ENCODE data around the gene RFX6.

The RFX6 gene

DNA sequence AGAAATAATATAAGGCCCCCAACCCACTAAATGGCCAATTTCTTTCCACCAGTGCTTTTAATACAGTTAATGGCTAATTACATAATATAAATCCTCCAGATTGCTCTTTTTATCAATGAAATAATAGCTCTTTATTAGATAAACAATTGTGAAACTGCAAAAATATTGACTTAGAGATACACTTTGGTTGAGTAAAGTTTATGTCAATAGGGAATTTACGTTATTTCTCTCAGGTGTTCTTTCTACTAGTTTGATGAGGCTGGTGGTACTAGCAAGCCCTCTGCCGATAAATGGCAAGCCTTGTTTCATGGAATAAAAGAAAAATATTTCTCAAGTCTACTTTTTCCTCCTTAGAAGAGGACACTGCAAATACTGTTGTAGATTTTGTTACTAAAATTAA, 18.9 kb downstream of the RFX6 start:
- DNase-seq (ENCODE audit: low spot score) = no peak

DNA sequence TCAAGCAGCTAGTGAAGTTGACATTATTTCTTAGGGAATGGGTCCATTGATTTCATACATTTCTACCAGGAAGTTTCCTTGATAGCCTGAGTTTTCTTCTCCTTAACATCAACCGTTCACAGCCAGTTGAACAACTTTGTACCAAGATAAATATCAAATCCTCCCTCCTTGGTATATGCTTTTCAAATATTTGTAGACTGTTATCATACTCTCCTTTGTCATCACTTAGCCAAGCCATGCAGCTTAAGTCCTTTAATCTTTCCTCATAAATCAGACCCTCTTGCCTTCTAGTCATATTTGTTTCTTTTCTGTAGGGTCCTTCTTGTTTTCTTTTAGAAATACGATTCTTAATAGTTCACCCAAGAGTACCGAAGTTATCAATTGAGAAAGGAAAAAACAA, 25.6 kb downstream of the RFX6 start:
- DNase-seq (ENCODE audit: low spot score) = no peak

- no peak for DNase-seq (ENCODE audit: low spot score)
Observed at GRCh38 chr6:116922853-116923548, 46.0 kb downstream of the RFX6 start.

- DNase-seq (ENCODE audit: low spot score) = no peak
Observed at GRCh38 chr6:116924245-116924644, 47.2 kb downstream of the RFX6 start.

DNA sequence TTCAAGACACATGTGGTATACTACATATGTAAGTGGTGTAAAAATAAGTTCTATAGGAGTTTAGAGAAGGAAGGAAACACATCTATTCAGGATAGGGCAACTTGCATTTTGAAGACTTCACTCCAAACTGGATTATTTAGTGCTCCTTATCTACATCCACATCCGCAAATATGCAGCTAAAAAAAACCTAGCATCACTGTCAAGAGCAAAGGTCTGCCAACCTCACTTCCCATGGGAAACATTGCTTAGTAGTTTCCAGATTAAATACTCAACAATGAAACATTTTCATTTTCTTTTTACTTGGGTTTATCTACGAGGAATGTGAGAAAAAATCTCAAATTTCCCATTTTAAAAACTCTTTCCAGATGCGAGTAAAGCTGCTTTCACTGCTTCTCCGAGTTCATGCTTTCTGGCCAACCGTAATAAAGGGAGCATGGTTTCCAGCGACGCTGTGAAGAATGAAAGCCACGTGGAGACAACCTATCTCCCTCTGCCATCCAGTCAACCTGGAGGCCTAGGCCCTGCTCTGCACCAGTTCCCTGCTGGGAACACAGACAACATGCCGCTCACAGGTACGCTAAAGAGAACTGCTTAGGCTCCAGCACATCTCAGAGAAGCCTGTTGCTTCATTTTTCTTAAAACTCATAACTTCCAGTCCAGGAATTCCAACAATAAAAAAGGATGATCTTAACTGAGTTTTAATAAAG, 48.2 kb downstream of the RFX6 start:
- DNase-seq (ENCODE audit: low spot score) = no peak

GRCh38 chr6:116928677-116929076, 51.6 kb downstream of the RFX6 start:
- DNase-seq (ENCODE audit: low spot score) = no peak

GRCh38 chr6:116929825-116930224, 52.8 kb downstream of the RFX6 start:
- DNase-seq (ENCODE audit: low spot score) = no peak

DNA sequence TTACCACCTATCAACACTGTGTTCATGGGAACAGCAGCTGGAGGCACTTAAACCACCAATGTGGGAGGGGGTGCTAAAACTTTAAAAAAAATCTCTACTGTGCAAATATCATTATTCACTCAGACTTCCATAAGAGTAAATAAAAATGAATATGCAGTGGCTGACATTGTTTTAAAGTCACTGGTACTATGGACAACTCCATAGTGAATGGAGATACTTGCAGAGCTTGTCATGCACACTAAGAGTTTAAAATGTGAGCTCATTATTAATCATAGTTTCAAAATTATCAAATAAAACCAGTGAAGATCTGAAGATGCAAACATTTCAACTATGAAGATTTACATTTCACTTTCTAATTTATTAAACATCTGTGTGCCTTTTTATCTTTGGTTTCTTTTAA, 54.4 kb downstream of the RFX6 start:
- no peak for DNase-seq (ENCODE audit: low spot score)

DNA sequence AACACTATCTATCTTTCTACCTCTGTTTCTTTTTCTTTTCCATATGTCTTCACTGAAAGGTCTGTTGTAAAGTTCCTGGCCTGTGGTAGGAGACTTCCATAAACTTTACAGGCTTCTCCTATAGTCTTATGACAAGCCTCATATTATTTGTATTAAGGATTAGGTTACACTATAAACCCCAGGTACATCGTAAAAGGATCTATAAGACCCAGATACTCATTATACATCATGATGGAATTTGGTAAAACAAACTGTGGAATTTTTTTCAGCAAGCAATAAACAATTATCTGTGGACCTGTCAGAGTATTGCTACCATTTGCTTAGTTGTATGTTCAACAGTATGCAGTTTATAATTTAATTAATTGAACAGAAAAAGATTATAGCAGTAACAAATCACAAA, 55.5 kb downstream of the RFX6 start:
- DNase-seq (ENCODE audit: low spot score) = no peak

- DNase-seq (ENCODE audit: low spot score) = no peak
Observed at GRCh38 chr6:116933485-116933884, 56.4 kb downstream of the RFX6 start.

DNA sequence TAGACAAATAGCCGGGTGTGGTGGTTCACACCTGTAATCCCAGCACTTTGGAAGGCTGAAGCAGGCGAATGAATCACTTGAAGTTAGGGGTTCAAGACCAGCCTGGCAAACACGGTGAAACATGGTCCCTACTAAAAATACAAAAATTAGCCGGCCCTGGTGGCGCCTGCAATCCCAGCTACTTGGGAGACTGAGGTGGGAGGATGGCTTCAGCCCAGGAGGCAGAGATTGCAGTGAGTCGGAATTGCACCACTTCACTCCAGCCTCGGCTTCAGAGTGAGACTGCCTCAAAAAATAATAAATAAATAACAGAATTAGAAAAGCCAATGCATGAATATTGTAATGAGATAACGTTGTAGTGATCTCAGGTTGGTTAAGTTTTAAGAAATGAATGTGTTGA, 61.3 kb downstream of the RFX6 start:
- no peak for DNase-seq (ENCODE audit: low spot score)

- no peak for DNase-seq (ENCODE audit: low spot score)
Observed at GRCh38 chr6:116941727-116942126, 64.7 kb downstream of the RFX6 start.

DNA sequence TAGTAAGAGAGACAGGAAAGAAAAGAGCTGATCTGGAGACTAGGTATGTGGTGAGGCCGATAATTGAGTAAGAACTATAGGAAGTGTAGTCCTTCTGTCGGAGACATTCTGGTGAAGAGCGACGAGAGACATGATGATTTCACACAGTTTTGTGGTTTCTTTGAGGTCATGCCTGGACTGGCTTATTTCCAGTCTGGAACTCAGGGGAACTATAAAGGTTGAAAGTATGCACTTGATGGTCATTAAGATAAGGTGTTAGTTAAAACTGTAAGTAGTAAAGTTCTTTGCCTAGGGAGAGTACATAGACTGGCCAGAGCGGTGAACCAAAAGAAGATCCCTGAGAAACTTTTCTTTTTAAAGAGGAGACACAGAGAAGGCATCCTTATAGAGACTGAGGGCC, 68.8 kb downstream of the RFX6 start:
- no peak for DNase-seq (ENCODE audit: low spot score)

DNA sequence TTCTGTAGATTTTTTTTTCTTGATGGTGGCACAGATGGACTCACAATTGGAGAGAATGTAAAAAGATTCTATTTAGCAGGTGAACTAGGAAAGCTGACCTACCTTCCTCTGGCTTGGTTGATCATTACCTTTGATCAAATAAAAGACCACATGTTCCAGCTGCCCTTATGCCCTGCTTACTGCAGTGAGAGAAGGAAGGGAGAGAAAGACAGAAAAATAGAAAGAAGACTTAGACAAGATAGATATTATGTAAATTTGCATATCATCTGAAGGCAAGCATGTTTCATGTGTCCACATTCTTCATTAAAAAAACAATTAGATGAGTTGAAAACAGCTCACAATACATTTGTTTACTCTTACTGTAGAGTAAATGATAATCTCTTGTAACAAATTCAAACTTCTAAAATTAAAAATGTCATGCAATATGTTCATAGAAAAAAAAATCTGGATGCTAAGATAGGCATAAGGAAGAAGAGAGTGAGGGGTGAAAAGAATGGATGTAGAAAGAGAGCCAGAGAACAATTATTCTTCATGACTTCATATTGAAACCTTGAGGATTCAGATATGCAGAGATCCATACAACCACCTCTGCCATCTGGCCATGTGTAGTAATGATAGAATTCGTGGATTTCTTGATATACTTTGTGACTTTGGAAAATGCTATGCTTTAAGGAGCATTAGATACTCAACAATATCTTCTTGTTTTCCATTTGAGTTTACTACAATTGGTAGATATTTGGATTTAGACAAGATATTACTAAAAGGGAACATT, 71.7 kb downstream of the RFX6 start:
- no peak for DNase-seq (ENCODE audit: low spot score)

- DNase-seq (ENCODE audit: low spot score) = no peak
Observed at GRCh38 chr6:116949964-116950363, 72.9 kb downstream of the RFX6 start.

DNA sequence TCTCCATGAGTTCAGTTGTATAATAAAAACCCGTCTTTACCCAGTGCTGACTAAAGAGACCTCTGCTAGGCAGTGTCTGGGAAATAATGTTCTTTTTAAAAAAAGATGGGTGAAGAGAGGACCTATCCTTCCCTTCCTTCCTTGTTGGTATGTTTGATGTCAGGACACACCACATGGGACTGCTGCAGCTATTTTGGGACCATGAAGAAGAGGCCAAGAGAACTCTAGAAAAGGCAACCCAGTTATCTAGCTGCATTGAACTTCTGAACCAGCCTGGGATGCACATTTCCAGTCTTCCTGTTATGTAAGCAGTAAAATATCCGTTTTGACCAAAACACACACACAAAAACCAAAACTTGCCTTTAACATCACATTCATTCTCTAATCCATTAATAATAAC, 77.3 kb downstream of the RFX6 start:
- DNase-seq (ENCODE audit: low spot score) = no peak

- no peak for DNase-seq (ENCODE audit: low spot score)
Observed at GRCh38 chr6:116954938-116955337, 77.9 kb downstream of the RFX6 start.

DNA sequence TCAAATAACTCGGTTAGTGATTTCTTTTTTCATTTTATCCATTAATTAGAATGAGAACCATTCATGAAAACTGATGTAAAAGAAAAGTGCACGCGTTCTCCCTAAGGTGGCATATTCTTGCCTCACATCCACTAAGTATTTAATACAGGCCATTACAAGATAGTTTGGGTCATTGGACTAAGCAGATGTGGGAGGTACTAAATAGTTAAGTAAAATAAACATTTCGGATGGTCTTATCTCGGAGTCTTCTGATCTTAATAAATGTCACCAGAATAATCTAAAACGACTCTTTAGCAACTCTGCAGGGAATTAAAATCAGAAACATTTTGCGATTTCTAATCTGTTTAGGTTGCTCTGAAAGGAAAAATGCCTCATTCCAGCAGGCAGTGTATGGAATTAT, 78.7 kb downstream of the RFX6 start:
- DNase-seq (ENCODE audit: low spot score) = no peak

DNA sequence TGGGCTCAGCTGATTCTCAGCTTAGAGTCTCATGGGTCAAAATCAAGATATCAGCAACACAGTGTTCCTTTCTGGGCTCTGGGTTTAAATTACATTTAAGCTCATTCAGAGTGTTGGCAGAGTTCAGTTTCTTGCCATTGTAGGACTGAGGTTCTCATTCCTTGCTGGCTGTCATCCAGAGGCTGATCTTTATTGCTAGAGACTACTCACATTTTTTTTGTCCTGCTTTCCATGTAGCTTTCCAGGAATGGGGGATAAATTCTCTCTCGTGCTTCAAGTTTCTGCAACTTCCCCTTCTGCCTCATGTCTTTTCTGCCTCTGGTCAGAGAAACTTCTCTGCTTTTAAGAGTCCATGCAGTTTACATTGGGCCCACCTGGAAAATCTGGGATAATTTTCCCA, 86.9 kb downstream of the RFX6 start:
- DNase-seq (ENCODE audit: low spot score) = no peak

- no peak for DNase-seq (ENCODE audit: low spot score)
Observed at GRCh38 chr6:116966675-116967576, 89.9 kb downstream of the RFX6 start.

DNA sequence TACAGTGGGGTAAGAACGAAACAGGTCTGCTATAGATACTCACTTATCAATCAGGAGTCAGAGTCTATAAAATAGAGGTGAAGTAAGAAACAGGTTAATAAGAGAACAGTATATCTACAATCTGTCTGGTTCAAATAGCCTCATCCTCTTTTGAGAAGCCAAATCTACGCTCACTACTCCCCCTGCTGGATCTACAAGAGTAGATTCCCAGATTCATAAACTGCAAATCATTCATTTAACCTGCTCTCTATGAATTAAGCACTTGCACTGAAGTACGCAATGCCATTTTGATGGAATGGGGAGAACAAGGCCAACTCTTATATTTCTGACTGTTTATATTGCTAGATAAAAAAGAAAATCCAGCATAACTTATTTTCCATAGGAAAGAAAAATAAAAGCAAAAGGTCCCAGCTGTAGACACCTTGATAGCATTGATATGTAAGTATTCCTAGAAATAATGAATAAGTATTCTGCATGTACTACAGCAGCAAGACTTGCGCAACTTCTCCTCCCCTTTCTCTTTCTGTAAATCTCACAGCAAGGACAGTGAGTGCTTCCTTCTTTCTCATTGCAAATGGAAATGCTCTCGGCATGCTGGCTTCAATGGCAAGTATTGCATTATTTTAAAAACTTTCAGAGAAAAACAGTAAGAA, 92.3 kb downstream of the RFX6 start:
- peak; percentile 65 for DNase-seq (ENCODE audit: low spot score)

- DNase-seq (ENCODE audit: low spot score) = peak; percentile 37
Observed at GRCh38 chr6:116971959-116972358, 94.9 kb downstream of the RFX6 start.

All from AG08395 (cell line).